HG03439 (cell line): ENCODE measurements around the gene IFNA7.
"Not testable (repeated sequence)": the region's sequence is repeated elsewhere in the genome, so short reads cannot be mapped to it uniquely, and the experiment has no call there.

Experiments used
- ATAC-seq: cut with Tn5 transposase; IDR thresholded peaks from one replicate; pipeline ENCODE4 v1.9.1; 2021; ENCODE audit warnings: mild to moderate bottlenecking, moderate library complexity; ENCODE audit not compliant: unreplicated experiment

The IFNA7 gene

DNA sequence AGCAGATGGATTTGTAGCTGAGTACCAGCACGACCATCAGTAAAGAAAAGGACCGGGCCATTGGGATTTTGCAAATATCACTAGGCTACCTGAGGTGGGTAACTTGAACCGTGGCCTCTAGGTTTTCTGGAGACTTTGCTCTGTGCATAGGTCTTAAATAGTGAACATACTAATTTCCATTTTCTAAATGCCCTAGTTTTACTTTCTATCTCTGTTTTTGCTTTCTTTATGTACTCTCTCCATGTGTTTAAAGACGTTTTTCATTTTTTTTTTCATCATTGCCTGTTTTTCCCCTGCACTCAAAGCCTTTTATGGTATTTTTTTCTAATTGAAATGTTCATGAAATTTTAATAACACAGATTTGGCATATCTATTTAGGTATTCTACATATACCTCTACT lies at the start of gene IFNA7:
Gene IFNA7 (minus strand): TSS at position 101 of the 400 bp plus-strand sequence. CDS start 40 bp downstream, at position 61.
- ATAC-seq = not testable (repeated sequence)

DNA sequence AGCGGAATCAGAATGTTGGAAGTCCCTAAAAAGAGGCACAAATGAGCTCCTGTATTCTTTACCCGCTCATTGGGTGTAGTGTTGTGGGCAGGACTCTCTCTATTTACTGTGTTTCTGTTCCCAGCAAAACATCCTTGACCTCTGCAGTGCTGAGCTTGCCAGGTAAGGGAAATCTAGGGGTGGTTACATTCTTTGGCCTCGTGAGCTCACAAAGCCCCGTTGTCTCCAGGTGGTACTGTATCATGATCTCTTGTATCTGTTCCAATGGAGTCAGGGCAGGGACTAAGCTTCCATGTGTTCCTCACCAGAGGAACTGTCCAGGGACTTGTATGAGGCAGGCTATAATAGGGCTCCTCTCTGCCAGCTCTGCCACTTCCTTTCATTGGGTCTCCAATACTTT lies 49.6 kb upstream of the IFNA7 start:
- ATAC-seq = no peak

DNA sequence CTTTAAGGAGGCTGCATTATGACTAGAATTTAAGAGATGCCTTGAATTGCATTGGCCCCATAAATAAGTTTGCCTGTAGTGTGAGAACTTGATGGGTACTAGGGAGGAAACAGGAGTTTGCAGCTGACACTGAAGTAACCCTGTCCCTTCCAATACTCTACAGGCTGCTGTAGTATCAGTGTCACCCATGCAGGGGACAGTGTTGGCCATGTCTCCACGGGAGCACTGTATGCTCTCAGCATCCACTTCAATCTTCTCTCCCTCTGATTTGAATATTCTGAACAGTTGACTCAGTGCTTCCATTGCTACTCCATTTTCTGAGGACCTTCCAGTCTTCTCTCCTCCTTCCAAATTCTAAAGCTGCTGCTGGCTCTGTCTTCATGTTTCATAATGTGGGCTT lies 49.2 kb upstream of the IFNA7 start:
- no peak for ATAC-seq

DNA sequence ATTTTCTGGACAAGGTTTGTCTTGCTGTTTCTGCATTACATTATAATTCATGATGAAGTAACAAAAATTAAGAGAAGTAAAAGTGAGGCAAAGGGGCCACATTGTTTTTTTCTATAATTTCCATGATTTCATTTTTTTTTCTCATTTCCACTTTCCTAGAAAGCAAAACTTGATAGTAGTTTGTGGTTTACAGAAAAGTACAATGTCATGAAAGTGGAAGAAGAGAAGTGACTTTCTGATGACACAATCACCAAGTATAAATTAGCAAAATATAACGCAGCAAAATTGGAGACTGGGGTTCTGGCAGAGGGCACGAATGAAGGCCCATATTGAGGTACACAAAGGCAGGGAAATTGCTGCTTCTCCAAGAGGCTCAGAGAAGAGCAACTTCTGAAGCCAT lies 42.8 kb upstream of the IFNA7 start:
- ATAC-seq = no peak

DNA sequence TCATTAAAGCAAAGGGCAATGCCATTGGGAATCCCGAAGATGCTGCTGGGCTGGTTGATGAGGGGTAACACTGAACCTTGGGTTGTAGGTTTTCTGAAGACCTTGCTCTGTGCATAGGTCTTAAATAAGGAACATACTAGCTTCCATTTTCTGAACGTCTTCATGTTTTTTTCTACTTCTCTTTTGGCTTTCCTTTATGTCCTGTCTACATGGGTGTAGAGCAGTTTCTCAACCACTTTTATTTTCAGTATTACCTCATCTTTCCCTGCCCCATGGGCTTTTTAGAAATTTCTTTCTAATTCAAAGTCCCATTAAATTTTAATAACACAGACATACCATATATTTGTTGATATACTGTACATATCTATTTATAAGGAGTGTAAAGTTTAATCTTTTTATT lies 37.9 kb upstream of the IFNA7 start, which contains the start of gene IFNA14:
Gene IFNA14 (minus strand): TSS at position 95 of the 400 bp plus-strand sequence. CDS start 70 bp downstream, at position 25.
- no peak for ATAC-seq

DNA sequence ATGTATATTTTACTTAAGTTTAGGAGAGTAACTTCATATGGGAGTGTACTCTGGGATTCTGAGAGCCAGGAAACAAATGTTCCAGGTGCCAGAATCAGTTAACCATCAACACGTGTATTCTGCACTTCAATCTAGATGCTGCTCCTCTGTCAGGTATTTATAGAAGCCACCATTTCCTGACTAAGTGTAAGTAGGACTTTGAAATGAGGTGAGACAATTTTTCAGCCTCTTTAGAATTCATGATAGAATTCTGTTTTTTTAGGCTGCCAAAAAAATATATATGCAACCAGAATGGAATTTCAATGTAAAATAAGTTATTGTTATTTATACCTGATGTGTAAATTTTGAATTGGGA lies 34.3 kb upstream of the IFNA7 start:
- not testable (repeated sequence) for ATAC-seq

DNA sequence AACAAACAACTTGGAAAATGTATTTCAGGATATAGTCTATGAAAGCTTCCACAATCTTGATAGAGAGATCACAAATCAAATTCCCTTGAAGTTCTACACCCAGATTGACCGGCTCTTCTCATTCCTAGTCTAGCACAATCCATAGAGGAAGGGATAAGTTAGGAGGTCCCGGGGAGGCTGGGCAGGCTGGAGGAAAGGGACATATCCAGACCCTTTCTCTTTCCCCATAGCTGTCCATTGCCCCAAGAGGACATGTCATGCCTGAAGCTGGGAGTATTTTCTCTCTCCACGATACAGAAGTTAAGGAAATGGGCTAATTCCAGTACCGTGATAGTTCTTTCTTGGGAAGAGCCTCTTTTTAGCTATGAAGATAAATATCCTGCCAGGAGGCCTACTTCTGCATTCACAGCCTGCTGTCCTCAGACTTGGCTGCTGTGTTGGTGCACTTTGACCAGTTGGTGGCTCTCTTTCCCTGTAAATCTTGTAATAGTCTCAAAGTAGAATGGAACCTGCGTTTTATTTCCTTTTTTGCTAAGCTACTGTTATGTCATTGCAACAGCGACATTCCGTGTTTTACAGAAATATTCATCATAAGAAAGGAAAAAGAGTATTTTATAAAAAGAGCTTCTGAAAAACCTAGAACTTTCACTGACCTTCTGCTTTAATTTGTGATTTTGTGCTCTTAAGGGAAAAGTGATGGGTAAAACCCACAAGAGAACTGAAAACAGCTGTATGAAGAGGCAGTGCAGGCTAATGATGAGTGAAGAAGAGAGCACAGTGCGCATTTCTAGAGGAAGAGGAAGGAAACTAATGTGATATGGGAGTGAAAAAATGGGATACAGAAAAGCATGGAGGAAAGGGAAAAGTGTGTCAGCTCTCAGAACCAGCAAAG lies 33.7 kb upstream of the IFNA7 start:
- peak; percentile 75 for ATAC-seq

DNA sequence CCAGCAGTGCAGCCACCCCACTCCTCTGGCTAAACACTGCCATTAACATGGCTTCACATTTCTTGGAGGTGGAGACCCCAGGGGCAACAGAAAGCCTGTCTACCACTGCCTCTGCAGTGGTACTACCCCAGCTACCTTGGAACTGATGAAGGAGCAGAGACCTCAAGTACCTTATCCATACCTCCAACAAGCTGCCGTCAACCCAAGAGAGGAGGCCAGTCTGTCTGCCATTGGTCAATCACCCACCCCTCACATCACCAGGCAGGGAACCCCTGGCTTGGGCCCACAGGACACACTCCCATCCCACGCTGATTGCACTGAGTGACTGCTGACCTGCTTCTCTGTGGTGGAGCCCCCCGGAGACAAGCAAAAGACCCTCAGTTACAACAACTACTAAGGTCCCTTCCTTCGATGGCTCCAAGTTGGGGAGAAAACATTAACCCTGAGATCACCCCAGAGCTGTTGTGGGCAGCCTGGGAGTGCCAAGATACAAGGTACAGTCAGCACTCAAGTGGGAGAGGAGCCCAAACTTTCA lies 32.2 kb upstream of the IFNA7 start:
- no peak for ATAC-seq

DNA sequence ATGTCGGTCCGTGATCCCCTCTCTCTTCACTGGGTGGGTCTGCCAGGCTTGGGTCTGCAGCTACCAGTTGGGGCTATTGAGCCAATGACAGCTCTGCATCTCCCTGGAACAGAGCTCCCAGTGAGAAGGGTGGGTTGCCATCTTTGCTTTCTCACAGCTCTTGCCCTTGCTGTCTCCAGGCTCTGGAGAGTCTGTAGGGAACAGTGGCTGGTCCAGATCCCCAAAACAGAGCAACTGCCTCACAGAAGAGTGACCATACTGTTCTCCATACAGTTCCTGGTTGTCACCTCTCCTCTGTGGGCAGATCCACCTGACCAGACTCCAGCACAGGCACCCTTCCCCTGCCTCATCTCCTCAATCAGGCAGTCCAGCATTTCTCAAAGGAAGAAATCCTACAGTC lies 31.3 kb upstream of the IFNA7 start:
- no peak for ATAC-seq

DNA sequence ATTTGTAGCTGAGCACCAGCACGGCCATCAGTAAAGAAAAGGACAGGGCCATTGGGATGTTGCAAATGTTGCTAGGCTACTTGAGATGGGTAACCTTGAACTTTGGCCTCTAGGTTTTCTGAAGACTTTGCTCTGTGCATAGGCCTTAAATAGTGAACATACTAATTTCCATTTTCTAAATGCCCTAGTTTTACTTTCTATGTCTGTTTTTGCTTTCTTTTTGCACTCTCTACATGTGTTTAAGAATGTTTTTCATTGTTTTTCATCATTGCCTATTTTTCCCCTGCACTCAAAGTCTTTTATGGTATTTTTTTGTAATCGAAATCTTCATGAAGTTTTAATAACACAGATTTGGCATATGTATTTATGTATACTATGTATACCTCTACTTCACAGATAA lies 26.1 kb upstream of the IFNA7 start, which contains the start of gene IFNA17:
Gene IFNA17 (minus strand): TSS at position 101 of the 400 bp plus-strand sequence. CDS start 49 bp downstream, at position 52.
- ATAC-seq = no peak

DNA sequence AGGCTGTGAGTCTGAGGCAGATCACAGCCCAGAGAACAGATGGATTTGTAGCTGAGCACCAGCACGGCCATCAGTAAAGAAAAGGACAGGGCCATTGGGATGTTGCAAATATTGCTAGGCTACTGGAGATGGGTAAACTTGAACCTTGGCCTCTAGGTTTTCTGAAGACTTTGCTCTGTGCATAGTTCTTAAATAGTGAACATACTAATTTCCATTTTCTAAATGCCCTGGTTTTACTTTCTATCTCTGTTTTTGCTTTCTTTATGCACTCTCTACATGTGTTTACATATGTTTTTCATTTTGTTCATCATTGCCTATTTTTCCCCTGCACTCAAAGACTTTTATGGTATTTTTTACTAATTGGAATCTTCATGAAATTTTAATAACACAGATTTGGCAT lies 15.2 kb upstream of the IFNA7 start, which contains the start of gene IFNA16:
Gene IFNA16 (minus strand): TSS at position 101 of the 400 bp plus-strand sequence. CDS start 6 bp downstream, at position 95.
- not testable (repeated sequence) for ATAC-seq

DNA sequence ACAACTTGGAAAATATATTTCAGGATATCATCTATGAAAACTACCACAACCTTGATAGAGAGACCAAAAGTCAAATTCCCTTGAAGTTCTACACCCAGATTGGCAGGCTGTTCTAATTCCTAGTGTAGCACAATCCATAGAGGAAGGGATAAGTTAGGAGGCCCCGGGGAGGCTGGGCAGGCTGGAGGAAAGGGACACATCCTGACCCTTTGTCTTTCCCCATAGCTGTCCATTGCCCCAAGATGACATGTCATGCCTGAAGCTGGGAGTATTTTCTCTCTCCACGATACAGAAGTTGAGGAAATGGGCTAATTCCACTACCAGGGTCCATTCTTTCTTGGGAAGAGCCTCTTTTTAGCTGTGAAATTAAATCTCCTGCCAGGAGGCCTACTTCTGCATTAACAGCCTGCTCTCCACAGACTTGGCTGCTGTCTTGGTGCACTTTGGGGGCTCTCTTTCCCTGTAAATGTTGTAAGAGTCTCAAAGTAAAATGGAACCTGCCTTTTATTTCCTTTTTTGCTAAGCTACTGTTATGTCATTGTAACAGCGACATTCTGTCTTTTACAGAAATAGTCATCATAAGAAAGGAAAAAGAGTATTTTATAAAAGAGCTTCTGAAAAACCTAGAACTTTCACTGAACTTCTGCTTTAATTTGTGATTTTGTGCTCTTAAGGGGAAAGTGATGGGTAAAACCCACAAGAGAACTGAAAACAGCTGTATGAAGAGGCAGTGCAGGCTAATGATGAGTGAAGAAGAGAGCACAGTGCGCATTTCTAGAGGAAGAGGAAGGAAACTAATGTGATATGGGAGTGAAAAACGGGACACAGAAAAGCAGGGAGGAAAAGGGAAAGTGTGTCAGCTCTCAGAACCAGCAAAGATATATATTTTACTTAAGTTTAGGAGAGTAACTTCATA lies 11.7 kb upstream of the IFNA7 start:
- ATAC-seq = peak; percentile 60

DNA sequence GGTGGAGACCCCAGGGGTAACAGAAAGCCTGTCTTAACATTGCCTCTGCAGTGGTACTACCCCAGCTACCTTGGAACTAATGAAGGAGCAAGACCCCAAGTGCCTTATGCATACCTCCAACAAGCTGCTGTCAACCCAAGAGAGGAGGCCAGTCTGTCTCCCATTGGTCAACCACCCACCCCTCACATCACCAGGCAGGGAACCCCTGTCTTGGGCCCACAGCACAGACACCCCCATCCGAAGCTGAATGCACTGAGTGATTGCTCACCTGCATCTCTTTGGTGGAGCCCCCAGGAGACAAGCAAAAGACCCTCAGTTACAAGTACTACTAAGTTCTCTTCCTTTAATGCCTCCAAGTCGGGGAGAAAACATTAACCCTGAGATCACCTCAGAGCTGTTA lies 10.2 kb upstream of the IFNA7 start:
- ATAC-seq = not testable (repeated sequence)

DNA sequence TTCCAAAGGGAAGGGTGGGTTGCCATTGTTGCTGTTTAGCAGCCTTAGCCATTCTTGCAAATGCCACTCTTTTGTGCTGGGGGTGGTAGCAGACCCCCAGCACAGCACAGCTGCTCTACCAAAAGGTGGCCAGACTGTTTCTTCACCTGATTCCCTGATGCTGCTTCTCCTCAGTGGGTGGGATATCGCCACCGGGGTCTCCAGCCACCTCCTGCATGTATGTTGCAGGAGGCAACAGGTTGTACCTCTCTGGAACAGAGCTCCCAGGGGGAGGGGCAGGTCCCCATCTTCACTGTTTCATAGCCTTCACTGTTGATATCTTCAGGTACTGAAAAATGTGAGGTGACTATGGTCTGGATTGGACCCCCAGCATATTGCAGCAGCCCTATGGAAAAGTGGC lies 8.8 kb upstream of the IFNA7 start:
- ATAC-seq = not testable (repeated sequence)

DNA sequence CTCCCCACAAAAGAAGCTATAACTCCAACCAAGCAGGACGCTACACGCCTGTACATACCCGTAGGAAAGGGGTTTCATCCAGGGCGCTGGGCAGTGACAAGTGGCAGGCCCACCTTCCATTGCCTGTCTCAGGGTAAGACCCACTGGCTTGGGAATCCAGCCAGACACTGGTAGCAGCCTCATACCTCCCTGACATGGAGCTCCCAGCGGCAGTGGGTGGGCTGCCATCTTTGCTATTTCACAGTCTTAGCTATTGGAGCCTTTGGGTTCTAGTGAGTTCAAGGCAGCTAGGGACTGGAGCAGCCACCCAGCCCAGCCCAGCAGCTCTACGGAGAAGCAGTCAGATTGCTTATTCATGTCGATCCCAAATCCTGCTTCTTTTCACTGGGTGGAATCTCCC lies 8.3 kb upstream of the IFNA7 start:
- ATAC-seq = no peak

DNA sequence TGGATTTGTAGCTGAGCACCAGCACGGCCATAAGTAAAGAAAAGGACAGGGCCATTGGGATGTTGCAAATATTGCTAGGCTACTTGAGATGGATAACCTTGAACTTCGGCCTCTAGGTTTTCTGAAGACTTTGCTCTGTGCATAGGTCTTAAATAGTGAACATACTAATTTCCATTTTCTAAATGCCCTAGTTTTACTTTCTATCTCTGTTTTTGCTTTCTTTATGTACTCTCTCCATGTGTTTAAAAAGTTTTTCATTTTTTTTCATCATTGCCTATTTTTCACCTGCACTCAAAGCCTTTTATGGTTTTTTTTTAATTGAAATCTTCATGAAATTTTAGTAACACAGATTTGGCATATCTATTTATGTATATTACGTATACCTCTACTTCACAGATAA lies 5.0 kb upstream of the IFNA7 start, which contains the start of gene IFNA10:
Gene IFNA10 (minus strand): TSS at position 101 of the 400 bp plus-strand sequence. CDS start 46 bp downstream, at position 55.
- not testable (repeated sequence) for ATAC-seq

DNA sequence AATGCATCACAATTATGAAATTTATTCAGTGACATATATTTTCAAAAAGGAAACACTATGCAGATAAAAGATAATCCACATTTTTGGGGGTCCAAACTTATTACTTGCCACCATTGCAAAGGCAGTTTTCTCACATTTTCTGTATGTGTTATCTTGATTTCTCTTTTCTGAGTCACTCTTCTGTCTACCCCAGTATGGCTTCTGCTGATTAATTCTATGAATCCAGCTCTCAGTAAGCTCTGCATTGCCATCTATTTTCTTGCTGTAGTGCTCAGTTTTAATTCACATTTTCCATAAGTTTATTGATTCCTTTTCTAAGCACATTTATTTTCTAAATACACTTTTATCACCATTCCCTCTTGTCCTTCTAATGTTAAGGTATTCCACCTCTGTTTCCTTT lies 3.2 kb upstream of the IFNA7 start:
- no peak for ATAC-seq

DNA sequence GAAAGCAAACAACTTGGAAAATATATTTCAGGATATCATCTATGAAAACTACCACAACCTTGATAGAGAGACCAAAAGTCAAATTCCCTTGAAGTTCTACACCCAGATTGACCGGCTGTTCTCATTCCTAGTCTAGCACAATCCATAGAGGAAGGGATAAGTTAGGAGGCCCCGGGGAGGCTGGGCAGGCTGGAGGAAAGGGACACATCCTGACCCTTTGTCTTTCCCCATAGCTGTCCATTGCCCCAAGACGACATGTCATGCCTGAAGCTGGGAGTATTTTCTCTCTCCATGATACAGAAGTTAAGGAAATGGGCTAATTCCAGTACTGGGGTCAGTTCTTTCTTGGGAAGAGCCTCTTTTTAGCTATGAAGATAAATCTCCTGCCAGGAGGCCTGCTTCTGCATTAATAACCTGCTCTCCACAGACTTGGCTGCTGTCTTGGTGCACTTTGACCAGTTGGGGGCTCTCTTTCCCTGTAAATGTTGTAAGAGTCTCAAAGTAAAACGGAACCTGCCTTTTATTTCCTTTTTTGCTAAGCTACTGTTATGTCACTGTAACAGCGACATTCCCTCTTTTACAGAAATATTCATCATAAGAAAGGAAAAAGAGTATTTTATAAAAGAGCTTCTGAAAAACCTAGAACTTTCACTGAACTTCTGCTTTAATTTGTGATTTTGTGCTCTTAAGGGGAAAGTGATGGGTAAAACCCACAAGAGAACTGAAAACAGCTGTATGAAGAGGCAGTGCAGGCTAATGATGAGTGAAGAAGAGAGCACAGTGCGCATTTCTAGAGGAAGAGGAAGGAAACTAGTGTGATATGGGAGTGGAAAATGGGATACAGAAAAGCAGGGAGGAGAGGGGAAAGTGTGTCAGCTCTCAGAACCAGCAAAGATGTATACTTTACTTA lies 6.9 kb downstream of the IFNA7 start:
- ATAC-seq = peak; percentile 92

DNA sequence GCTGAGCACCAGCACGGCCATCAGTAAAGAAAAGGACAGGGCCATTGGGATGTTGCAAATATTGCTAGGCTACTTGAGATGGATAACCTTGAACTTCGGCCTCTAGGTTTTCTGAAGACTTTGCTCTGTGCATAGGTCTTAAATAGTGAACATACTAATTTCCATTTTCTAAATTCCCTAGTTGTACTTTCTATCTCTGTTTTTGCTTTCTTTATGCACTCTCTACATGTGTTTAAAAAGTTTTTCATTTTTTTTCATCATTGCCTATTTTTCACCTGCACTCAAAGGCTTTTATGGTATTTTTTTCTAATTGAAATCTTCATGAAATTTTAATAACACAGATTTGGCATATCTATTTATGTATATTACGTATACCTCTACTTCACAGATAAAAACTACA lies 14.5 kb downstream of the IFNA7 start, which contains the start of gene IFNA4:
Gene IFNA4 (minus strand): TSS at position 101 of the 400 bp plus-strand sequence. CDS start 56 bp downstream, at position 45.
- ATAC-seq = not testable (repeated sequence)
